Thoracic aorta (tissue), 2 donors: ENCODE measurements around the gene PKM. TPM values are rescaled to one million over a fixed set of nuclear protein-coding genes. Genes with fewer than 3 reads are reported as not detected.
"Not testable (repeated sequence)": the region's sequence is repeated elsewhere in the genome, so short reads cannot be mapped to it uniquely, and the experiment has no call there.

Experiments
- ATAC-seq: fragments of 150-250 bp; one replicate; pipeline ENCODE4 v1.8.0; 2017; ENCODE audit warnings: low read depth; ENCODE audit not compliant: insufficient number of reproducible peaks, low FRiP score
- DNase-seq: peaks from one replicate; pipeline ENCODE4 v3.0.0-alpha.2; 2020; ENCODE audit warnings: low spot score
- H3K27ac ChIP-seq, 2 donors: fragments of 200-600 bp; sonication (generic); 1 replicate in 1 of 2; 2 replicates in 1 of 2; pipeline ENCODE4 v1.5.1; 2016; ENCODE audit warnings: mild to moderate bottlenecking in 2 of 2, moderate library complexity in 2 of 2
- H3K27me3 ChIP-seq: fragments of 200-600 bp; sonication (generic); replicated peaks from 2 replicates; pipeline ENCODE4 v1.6.0; 2016; ENCODE audit warnings: mild to moderate bottlenecking; ENCODE audit not compliant: insufficient read depth
- H3K36me3 ChIP-seq: fragments of 200-600 bp; sonication (generic); one replicate; pipeline ENCODE4 v1.5.1; 2016
- H3K4me1 ChIP-seq, 2 donors: fragments of 200-600 bp; sonication (generic); 1 replicate in 1 of 2; 2 replicates in 1 of 2; pipeline versions ENCODE4 v1.5.1 to v1.6.0; 2016; ENCODE audit warnings: low read depth in 2 of 2, mild to moderate bottlenecking in 1 of 2; ENCODE audit not compliant: control insufficient read depth in 1 of 2
- H3K4me3 ChIP-seq: fragments of 200-600 bp; sonication (generic); 2 replicates; pipeline ENCODE4 v1.5.1; 2016; ENCODE audit warnings: mild to moderate bottlenecking
- H3K9me3 ChIP-seq: fragments of 200-600 bp; sonication (generic); 2 replicates; pipeline ENCODE4 v1.5.1; 2016
- total RNA-seq, 2 donors: library from RNA; depleted of rRNA; stranded (reverse); fragments of >200 nt; gene quantifications; one replicate each; pipeline versions ENCODE4 v1.1.0 to v1.2.3, GENCODE V29; 2016
- TF ChIP-seq, protein P1 (sequence below): fragments of 200-600 bp; sonication (generic); IDR thresholded peaks from one replicate; pipeline ENCODE4 v1.5.1; 2019; ENCODE audit warnings: antibody characterized with exemption

Gene PKM
- total RNA-seq, 2 donors from 2014 or later, result 515 to 544 TPM

DNA sequence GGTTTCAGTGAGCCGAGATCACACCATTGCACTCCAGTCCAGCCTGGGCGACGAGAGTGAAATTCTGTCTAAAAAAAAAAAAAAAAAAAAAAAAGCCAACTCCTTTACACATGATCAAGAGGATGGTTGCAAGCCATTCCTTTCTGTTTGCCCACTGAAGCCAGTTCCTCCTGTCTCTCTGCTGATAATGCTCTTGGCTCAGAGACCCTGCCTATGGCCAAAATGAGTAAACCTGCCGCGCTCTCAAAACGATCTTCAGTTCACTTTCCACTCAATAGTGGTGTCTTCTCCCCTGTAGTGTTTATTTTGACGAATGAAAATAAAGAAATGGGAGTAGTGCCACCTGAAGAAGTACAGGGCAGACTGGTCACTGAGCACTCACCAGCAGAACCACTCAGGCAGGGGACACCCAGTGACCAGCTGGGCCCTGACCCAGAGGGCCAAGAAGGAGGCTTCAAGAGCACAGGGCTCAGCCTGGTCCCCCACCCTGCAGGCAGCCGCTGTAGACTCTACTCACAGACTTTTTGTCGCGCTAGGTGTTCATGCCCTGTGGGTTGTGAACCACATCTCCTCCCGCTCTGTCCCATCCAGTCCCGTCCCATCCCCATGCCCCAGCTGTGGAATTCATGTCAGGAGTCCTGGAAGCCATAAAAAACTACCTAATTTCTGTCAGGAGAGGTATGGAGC lies 57.0 kb downstream of the PKM start:
- TF ChIP-seq, protein P1, sequence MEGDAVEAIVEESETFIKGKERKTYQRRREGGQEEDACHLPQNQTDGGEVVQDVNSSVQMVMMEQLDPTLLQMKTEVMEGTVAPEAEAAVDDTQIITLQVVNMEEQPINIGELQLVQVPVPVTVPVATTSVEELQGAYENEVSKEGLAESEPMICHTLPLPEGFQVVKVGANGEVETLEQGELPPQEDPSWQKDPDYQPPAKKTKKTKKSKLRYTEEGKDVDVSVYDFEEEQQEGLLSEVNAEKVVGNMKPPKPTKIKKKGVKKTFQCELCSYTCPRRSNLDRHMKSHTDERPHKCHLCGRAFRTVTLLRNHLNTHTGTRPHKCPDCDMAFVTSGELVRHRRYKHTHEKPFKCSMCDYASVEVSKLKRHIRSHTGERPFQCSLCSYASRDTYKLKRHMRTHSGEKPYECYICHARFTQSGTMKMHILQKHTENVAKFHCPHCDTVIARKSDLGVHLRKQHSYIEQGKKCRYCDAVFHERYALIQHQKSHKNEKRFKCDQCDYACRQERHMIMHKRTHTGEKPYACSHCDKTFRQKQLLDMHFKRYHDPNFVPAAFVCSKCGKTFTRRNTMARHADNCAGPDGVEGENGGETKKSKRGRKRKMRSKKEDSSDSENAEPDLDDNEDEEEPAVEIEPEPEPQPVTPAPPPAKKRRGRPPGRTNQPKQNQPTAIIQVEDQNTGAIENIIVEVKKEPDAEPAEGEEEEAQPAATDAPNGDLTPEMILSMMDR, result no peak
- DNase-seq (no peak), ATAC-seq (no peak)
- no peaks in the 10 kb centered on the region for H3K36me3 ChIP-seq
- no peaks in the 10 kb centered on the region for H3K27me3 ChIP-seq
- H3K4me1 ChIP-seq, result peaks cover 0 to 11% of the 10 kb centered on the region in 2 donors
- no peak overlapping the region for H3K27ac ChIP-seq
- H3K4me3 ChIP-seq, result no peak overlapping the region
- H3K9me3 ChIP-seq, result no peaks in the 10 kb centered on the region

DNA sequence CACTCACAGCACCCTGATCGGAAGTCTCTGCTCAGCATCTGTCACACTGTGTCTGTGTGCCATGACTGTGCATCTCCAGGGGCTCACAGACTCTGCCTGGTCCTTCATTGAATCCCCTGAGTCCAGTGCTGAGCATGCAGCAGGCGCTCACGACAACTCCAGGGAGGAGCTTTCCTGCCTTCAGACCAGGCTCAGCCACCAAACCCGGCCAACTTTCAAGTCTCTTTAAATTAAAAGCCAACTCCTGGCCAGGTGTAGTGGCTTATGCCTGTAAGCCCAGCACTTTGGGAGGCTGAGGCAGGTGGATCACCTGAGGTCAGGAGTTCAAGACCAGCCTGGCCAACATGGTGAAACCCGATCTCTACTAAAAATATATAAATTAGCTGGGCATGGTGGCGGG lies 57.6 kb downstream of the PKM start:
- H3K36me3 ChIP-seq, result no peaks in the 10 kb centered on the region
- H3K27ac ChIP-seq, result no peak overlapping the region
- no peak for DNase-seq
- peaks cover 0 to 16% of the 10 kb centered on the region in 2 donors for H3K4me1 ChIP-seq
- H3K9me3 ChIP-seq, result no peaks in the 10 kb centered on the region
- TF ChIP-seq, protein P1, result no peak
- no peak for ATAC-seq
- H3K4me3 ChIP-seq, result no peak overlapping the region
- no peaks in the 10 kb centered on the region for H3K27me3 ChIP-seq

DNA sequence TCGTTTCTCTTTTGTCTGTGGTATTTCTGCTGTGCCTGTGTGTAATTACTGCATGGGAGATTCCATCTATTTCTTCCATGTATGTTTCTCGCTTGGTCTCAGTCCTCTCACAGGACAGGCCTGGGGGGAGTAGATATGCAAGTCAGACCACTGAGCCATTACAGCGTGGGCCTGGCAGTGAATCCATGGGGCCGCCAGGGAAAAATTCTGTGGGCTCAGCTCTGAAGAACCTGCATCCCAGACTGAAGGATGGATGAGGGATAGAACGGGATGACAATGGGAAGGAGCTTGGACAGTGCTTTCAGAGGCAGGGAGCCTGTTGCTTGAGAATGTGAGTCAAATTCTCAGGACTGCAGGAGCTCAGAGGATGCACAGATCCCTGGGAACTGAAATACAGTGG lies 58.2 kb downstream of the PKM start:
- H3K27me3 ChIP-seq, result no peaks in the 10 kb centered on the region
- DNase-seq (no peak), ATAC-seq (no peak)
- no peak overlapping the region for H3K27ac ChIP-seq
- peaks cover 0 to 21% of the 10 kb centered on the region in 2 donors for H3K4me1 ChIP-seq
- H3K4me3 ChIP-seq, result no peak overlapping the region
- TF ChIP-seq, protein P1, result no peak
- no peaks in the 10 kb centered on the region for H3K36me3 ChIP-seq
- H3K9me3 ChIP-seq, result no peaks in the 10 kb centered on the region

DNA sequence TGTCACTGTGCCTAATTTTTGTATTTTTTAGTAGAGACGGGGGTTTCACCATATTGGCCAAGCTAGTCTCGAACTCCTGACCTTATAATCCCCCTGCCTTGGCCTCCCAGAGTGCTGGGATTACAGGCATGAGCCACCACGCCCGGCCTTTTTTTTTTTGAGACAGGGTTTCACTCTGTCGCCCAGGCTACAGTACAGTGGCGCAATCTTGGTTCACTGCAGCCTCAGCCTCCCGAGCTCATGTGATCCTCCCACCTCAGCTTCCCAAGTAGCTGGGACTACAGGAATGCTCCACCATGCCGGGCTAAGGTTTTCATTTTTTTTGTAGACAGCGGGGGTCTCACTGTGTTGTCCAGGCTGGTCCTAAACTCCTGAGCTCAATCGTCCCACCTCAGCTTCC lies 59.0 kb downstream of the PKM start:
- H3K36me3 ChIP-seq, DNase-seq, H3K27me3 ChIP-seq, ATAC-seq, H3K9me3 ChIP-seq, H3K27ac ChIP-seq, H3K4me3 ChIP-seq: not testable (repeated sequence)
- peaks cover 0 to 21% of the 10 kb centered on the region in 2 donors for H3K4me1 ChIP-seq

DNA sequence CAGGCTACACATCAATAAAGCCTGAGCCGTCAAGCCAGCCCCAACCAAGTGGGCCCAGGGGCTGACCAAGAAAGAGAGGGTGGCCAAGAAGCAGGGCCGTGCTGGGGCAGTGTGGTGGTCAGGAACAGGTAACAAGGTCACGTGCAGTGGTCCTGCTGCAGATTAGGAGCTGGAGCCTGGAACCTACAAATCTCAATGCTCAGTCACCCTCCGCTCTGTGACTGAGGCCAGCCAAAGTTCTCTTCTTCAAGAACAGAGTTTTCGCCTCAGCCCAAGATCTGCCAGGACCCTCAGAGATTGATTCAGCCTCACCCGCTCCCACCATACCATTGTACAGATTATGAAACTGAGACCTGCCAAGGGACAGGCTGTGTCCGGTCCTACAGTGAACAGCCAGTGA lies 60.3 kb downstream of the PKM start:
- H3K4me1 ChIP-seq, result peaks cover 0 to 12% of the 10 kb centered on the region in 2 donors
- no peak overlapping the region for H3K4me3 ChIP-seq
- H3K9me3 ChIP-seq, result no peaks in the 10 kb centered on the region
- no peak for ATAC-seq
- no peaks in the 10 kb centered on the region for H3K27me3 ChIP-seq
- H3K27ac ChIP-seq, result no peak overlapping the region
- TF ChIP-seq, protein P1, result no peak
- no peak for DNase-seq
- no peaks in the 10 kb centered on the region for H3K36me3 ChIP-seq
